Right lobe of liver (tissue), 6 donors: Measurements from ENCODE around the gene GRIA1. TPM values are rescaled to one million over a fixed set of nuclear protein-coding genes. Genes with fewer than 3 reads are reported as not detected.

Experiments used
- ATAC-seq, 4 donors: fragments of 200-7000 bp; cut with Tn5 transposase; one replicate each; pipeline ENCODE4 v1.9.1; 2020; ENCODE audit warnings: mild to moderate bottlenecking in 4 of 4, moderate library complexity in 4 of 4
- DNase-seq, 3 donors: peaks; one replicate each; pipeline ENCODE4 v3.0.0-alpha.2; 2020
- H3K27ac ChIP-seq, 3 donors: fragments of 200-600 bp; one replicate each; pipeline ENCODE4 v1.8.0; 2022
- H3K27me3 ChIP-seq, 2 donors: fragments of 200-600 bp; one replicate each; pipeline ENCODE4 v1.8.0; 2022
- H3K36me3 ChIP-seq, 4 donors: fragments of 200-600 bp; sonication (generic) in 1 of 4; one replicate each; pipeline versions ENCODE4 v1.5.1 to v1.8.0; 2017 to 2022; ENCODE audit warnings: control low read depth in 1 of 4
- H3K4me1 ChIP-seq, 4 donors: fragments of 200-600 bp; sonication (generic) in 1 of 4; one replicate each; pipeline versions ENCODE4 v1.5.1 to v1.8.0; 2017 to 2022; ENCODE audit warnings: control low read depth in 1 of 4
- H3K4me3 ChIP-seq, 3 donors: fragments of 200-600 bp; one replicate each; pipeline ENCODE4 v1.8.0; 2022
- H3K9me3 ChIP-seq, 4 donors: fragments of 200-600 bp; sonication (generic) in 1 of 4; one replicate each; pipeline versions ENCODE4 v1.5.1 to v1.8.0; 2017 to 2022; ENCODE audit warnings: control low read depth in 1 of 4
- POLR2A ChIP-seq: fragments of 450-650 bp; IDR thresholded peaks from one replicate; pipeline ENCODE4 v1.6.1; 2017; ENCODE audit warnings: antibody characterized with exemption, mild to moderate bottlenecking
- WGBS: methylation state at CpG from one replicate; pipeline ENCODE4 v1.1.6; 2018; ENCODE audit warnings: low coverage, low lambda C conversion rate; ENCODE audit not compliant: insufficient coverage; ENCODE audit errors: missing lambda C conversion rate; 5-methylcytosine and 5-hydroxymethylcytosine counted together
- intact Hi-C, 2 donors: fragments of 100-400 bp; cut with DNase I; formaldehyde crosslinking; loops; one replicate each; pipeline versions ENCODE4 v1.11.2 to v1.14.1; 2022
- total RNA-seq, 6 experiments: library from RNA; depleted of rRNA in 2 of 6; stranded (reverse); fragments of >200 nt in 2 of 6; fragmentation: NEBNext Ultra II Directional in 3 of 6; extraction: Animal tissue kit (Norgen Biotek cat#: 25700) in 3 of 6; gene quantifications; one replicate each; pipeline versions ENCODE4 v1.1.0 to v1.2.4, GENCODE V29; 2016 to 2023
- TF ChIP-seq, protein P1 (sequence below), 4 donors: fragments of 200-600 bp in 3 of 4; fragments of 450-650 bp in 1 of 4; IDR thresholded peaks; one replicate each; pipeline versions ENCODE4 v1.5.1 to v1.8.0; 2016 to 2022; ENCODE audit warnings: antibody characterized with exemption in 4 of 4, mild to moderate bottlenecking in 2 of 4
- donor health status: DM: no; HTN: yes; CAD: no.
- donor health status: DM: no; HTN: no; CAD: no.
- donor health status: DM: no; HTN: no; CAD: no.
- donor health status: DM: no; HTN: yes; CAD: no.
- donor health status: DM: no; HTN: yes; CAD: no.

GRIA1 gene
- total RNA-seq, 6 experiments from 2014 or later, result not detected

DNA sequence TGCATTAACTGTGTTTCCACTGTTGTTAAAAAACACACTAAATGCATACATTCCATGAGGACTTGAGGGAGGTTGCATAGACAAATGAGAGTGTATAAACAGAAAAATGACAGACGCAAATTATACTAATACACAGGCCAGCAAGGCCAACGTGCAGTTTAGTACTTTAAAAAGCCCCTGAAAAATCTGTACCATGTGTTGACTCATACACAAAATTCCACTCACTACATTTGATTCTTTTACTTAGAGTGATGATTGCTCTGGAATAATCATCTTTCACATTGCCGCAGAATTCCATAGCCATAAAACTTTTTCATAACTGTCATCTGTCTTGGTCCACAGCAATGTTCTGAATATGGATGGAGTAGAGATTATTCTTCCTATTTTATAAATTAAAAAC, 332.6 kb downstream of the GRIA1 start:
- Histone ChIP-seq H3K27ac (no peak overlapping the region), H3K36me3 (no peaks in the 10 kb centered on the region), H3K9me3 (no peaks in the 10 kb centered on the region), H3K4me1 (no peaks in the 10 kb centered on the region), H3K27me3 (no peaks in the 10 kb centered on the region), H3K4me3 (no peak overlapping the region)
- ATAC-seq (no peak), DNase-seq (no peak)
- 43% methylated on average over 3 of the region's 3 CpGs for WGBS
- TF ChIP-seq, protein P1, sequence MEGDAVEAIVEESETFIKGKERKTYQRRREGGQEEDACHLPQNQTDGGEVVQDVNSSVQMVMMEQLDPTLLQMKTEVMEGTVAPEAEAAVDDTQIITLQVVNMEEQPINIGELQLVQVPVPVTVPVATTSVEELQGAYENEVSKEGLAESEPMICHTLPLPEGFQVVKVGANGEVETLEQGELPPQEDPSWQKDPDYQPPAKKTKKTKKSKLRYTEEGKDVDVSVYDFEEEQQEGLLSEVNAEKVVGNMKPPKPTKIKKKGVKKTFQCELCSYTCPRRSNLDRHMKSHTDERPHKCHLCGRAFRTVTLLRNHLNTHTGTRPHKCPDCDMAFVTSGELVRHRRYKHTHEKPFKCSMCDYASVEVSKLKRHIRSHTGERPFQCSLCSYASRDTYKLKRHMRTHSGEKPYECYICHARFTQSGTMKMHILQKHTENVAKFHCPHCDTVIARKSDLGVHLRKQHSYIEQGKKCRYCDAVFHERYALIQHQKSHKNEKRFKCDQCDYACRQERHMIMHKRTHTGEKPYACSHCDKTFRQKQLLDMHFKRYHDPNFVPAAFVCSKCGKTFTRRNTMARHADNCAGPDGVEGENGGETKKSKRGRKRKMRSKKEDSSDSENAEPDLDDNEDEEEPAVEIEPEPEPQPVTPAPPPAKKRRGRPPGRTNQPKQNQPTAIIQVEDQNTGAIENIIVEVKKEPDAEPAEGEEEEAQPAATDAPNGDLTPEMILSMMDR (IDR thresholded peaks at IDR 0.05), result no peak
- TF ChIP-seq POLR2A, result no peak
- intact Hi-C loops, result no loop called here

DNA sequence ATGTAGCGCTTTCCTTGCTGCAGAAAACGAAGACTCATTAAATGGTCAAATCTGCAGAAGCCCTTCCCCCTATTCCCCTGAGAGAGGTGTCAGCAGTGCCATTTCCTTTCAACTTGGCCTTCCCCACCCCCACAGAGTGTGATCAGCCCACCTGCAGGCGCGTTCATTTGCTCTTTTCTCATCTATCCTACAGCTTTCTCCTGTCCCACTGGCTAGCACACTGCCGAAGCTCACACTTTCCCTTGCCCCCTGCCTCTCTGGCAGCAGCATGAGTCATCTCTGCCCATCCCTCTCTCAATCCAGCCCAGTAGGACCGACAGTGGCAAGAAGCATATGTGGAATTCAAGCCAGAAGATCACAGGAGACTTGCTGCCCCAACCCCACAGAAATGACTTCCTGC, 334.4 kb downstream of the GRIA1 start:
- Histone ChIP-seq H3K27me3 (no peaks in the 10 kb centered on the region), H3K9me3 (no peaks in the 10 kb centered on the region), H3K4me3 (no peak overlapping the region), H3K36me3 (no peaks in the 10 kb centered on the region), H3K27ac (no peak overlapping the region), H3K4me1 (no peaks in the 10 kb centered on the region)
- 33% methylated on average over 5 of the region's 6 CpGs for WGBS
- TF ChIP-seq, protein P1 (IDR thresholded peaks at IDR 0.05), result no peak
- TF ChIP-seq POLR2A, result no peak
- no peak for ATAC-seq
- DNase-seq, result no peak
- intact Hi-C loops, result no loop called here

DNA sequence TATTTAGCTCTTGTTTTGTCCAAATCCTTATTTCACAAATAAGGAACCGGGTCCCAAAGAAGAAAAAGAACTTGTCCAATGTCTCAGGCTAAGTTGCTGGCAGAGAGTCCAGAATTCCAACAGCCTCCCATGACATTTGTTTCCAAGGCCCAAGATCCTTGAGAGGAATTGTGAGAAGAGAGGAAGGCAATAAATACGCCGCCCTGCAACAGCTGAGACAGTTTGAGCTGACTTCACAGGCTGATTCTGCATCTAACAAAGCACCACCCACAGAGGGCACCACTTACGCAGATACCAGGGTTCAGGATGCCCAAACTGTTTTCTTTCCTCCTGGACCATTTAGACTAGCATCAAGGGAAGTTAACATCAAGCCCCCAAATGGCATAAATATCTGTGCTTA, 336.9 kb downstream of the GRIA1 start:
- no peaks in the 10 kb centered on the region for H3K36me3 ChIP-seq
- no peaks in the 10 kb centered on the region for H3K27me3 ChIP-seq
- no peaks in the 10 kb centered on the region for H3K4me1 ChIP-seq
- no peaks in the 10 kb centered on the region for H3K9me3 ChIP-seq
- H3K4me3 ChIP-seq, result no peak overlapping the region
- H3K27ac ChIP-seq, result no peak overlapping the region
- DNase-seq (no peak), ATAC-seq (no peak)
- intact Hi-C loops, result no loop called here
- TF ChIP-seq, protein P1 (IDR thresholded peaks at IDR 0.05), result no peak
- no peak for TF ChIP-seq POLR2A
- 66% methylated on average over 4 of the region's 4 CpGs for WGBS

DNA sequence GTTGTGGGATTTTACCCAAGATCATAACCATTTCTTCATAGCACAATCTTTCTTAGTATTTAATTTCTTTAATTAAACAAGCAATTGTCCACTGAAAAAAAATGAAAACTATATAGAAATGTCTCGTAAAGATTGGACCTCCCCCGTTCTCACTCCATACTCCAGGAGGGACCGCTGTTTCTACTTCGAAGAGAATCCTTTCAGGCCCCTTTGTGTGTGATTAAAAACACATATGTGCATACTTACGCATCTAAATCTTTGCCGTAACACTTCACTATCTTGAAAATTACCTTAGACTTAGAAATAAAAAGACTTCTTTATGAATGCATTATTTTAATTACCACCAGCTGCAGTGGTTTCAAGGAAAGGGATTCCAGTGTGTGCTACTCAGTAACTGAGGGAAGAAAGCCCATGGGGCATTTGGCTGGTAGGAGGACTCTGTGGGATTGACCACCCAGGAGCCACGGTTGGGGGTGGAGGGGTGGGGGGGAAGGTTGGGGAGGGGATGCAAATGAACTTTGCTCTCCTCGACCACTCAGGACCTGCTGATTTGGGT, 339.1 kb downstream of the GRIA1 start:
- no peak for DNase-seq
- 36% methylated on average over 8 of the region's 8 CpGs for WGBS
- no peaks in the 10 kb centered on the region for H3K27me3 ChIP-seq
- no peak overlapping the region for H3K27ac ChIP-seq
- no peaks in the 10 kb centered on the region for H3K4me1 ChIP-seq
- H3K4me3 ChIP-seq, result no peak overlapping the region
- TF ChIP-seq, protein P1 (IDR thresholded peaks at IDR 0.05), result no peak
- TF ChIP-seq POLR2A, result no peak
- no peak for ATAC-seq
- no peaks in the 10 kb centered on the region for H3K36me3 ChIP-seq
- intact Hi-C loops, result no loop called here
- no peaks in the 10 kb centered on the region for H3K9me3 ChIP-seq

DNA sequence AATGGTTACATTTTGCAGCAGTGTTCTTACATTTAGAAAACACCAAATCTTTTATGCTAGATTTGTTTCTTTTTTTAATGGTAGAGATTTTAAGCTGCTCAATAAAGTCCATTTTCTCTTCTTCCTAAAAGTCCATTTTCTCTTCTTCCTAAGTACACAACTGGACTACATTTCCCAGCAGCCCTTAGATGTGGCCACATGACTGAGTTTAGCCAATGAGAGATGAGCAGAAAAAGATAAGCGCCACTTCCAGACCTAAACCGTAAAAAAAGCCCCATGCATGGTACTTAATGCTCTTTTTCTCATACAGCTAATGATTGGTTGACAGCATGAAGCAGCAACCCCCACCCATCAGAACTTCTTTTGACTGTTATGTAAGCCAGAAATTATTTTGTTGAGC, 341.5 kb downstream of the GRIA1 start:
- TF ChIP-seq, protein P1 (IDR thresholded peaks at IDR 0.05), result no peak
- TF ChIP-seq POLR2A, result no peak
- Histone ChIP-seq H3K9me3 (no peaks in the 10 kb centered on the region), H3K27ac (no peak overlapping the region), H3K4me3 (no peak overlapping the region), H3K27me3 (no peaks in the 10 kb centered on the region), H3K36me3 (no peaks in the 10 kb centered on the region), H3K4me1 (no peaks in the 10 kb centered on the region)
- peak; percentile 38 to 49 (median 46) for ATAC-seq
- WGBS, result 55% methylated on average over 2 of the region's 2 CpGs
- intact Hi-C loops, result no loop called here
- DNase-seq, result no peak
